ENCODE results near the gene A3GALT2. TPM values are rescaled to one million over a fixed set of nuclear protein-coding genes. Genes with fewer than 3 reads are reported as not detected.

Gene A3GALT2
- total RNA-seq, 1 donor from 2014 or later: not detected

DNA sequence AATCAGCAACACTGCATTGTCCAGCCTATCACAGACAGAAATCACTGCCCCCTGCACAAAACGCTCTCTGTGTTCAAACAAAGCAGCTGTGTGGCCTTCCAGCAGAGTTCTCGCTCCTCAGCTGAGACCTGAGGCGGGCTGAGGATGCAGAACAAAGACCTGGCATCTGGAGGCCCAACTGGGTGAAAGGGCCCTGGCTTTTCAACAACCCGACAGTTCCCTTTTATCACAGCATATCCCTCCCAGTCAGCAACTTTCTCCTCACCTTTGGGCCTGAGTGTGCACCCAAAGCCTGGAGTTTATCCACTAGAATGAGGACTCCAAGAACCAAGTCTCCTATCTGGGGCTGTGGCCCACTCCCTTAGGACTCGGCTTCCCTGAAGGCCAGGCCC, 42.6 kb upstream of the A3GALT2 start:
- Histone ChIP-seq H3K27me3 (ENCODE audit: control insufficient read depth in 3 of 3, insufficient read depth in 3 of 3, low read length in 3 of 3) (no peaks in the 10 kb centered on the region), H3K27ac (ENCODE audit: low read depth, low read length) (peak overlapping the region; percentile 92), H3K9me3 (ENCODE audit: control insufficient read depth in 3 of 3, low read length in 3 of 3) (no peaks in the 10 kb centered on the region), H3K9ac (ENCODE audit: low read depth in 1 of 3, low read length in 3 of 3) (peak overlapping the region in 1 of 3 donors; percentile 72), H3K4me1 (ENCODE audit: control insufficient read depth in 3 of 3, insufficient read depth in 3 of 3, low read length in 3 of 3) (peaks cover 46 to 64% (median 53%) of the 10 kb centered on the region in 3 donors), H3K4me3 (ENCODE audit: low read length in 3 of 3) (no peak overlapping the region), H3K36me3 (ENCODE audit: control insufficient read depth in 3 of 3, insufficient read depth in 3 of 3, low read length in 3 of 3) (no peaks in the 10 kb centered on the region)

DNA sequence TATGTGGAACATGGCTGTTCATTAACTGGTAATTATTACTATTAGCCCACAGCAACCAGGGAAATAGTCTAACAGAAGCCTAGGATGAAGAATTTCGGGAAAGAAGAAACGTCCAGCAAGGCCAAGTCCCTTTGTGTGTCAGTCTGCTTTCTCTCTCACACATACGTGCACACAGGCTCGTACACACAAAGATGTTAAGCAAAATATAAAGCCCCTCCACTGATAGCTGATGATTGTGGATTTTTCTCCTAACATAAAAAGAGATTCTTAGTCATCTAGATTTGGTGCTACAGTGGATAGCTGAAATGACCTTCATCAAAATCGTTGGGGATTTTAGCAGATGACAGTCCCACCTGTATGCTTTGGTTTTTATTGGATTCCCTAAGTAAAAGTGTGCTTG, 42.1 kb upstream of the A3GALT2 start:
- Histone ChIP-seq H3K4me1 (ENCODE audit: control insufficient read depth in 3 of 3, insufficient read depth in 3 of 3, low read length in 3 of 3) (peaks cover 46 to 64% (median 51%) of the 10 kb centered on the region in 3 donors), H3K9me3 (ENCODE audit: control insufficient read depth in 3 of 3, low read length in 3 of 3) (no peaks in the 10 kb centered on the region), H3K4me3 (ENCODE audit: low read length in 3 of 3) (no peak overlapping the region), H3K36me3 (ENCODE audit: control insufficient read depth in 3 of 3, insufficient read depth in 3 of 3, low read length in 3 of 3) (no peaks in the 10 kb centered on the region), H3K27ac (ENCODE audit: low read depth, low read length) (peak overlapping the region; percentile 92), H3K27me3 (ENCODE audit: control insufficient read depth in 3 of 3, insufficient read depth in 3 of 3, low read length in 3 of 3) (no peaks in the 10 kb centered on the region), H3K9ac (ENCODE audit: low read depth in 1 of 3, low read length in 3 of 3) (peak overlapping the region in 1 of 3 donors; percentile 72)

DNA sequence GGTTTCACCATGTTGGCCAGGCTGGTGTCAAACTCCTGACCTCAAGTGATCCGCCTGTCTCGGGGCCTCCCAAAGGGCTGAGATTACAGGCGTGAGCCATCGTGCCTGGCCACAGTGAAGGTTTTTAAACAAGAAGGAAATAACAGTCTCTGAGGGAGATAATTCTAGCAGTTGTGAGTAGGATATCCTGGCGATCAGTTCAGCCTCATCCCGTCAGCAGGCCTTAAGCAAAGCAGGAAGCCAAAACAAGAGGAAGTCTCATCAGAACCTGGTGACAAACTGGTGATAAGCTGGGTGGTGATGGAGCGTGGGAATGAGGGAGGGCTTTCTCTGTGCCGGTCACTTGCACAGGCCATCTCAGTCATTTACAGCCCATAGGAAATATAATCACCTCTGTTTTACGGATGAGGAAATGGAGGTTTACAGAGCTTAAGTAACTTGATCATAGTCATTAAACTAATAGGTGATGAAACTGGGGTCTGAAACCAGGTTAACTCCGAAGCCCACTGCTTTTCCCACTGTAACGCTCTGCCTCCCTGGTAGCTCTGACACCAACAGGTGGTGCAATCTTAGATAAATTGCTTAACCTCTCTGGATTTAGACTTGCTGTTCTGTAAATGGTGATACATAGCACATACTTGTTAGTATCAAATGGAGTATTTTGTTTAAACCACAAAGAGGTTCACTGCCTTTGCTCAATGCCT, 40.8 kb upstream of the A3GALT2 start:
- Histone ChIP-seq H3K36me3 (ENCODE audit: control insufficient read depth in 3 of 3, insufficient read depth in 3 of 3, low read length in 3 of 3) (peaks cover 0 to 3% (median 0%) of the 10 kb centered on the region in 3 donors), H3K4me1 (ENCODE audit: control insufficient read depth in 3 of 3, insufficient read depth in 3 of 3, low read length in 3 of 3) (peaks cover 37 to 51% (median 38%) of the 10 kb centered on the region in 3 donors), H3K27ac (ENCODE audit: low read depth, low read length) (peak overlapping the region; percentile 29), H3K9ac (ENCODE audit: low read depth in 1 of 3, low read length in 3 of 3) (no peak overlapping the region), H3K9me3 (ENCODE audit: control insufficient read depth in 3 of 3, low read length in 3 of 3) (no peaks in the 10 kb centered on the region), H3K4me3 (ENCODE audit: low read length in 3 of 3) (no peak overlapping the region), H3K27me3 (ENCODE audit: control insufficient read depth in 3 of 3, insufficient read depth in 3 of 3, low read length in 3 of 3) (no peaks in the 10 kb centered on the region)

DNA sequence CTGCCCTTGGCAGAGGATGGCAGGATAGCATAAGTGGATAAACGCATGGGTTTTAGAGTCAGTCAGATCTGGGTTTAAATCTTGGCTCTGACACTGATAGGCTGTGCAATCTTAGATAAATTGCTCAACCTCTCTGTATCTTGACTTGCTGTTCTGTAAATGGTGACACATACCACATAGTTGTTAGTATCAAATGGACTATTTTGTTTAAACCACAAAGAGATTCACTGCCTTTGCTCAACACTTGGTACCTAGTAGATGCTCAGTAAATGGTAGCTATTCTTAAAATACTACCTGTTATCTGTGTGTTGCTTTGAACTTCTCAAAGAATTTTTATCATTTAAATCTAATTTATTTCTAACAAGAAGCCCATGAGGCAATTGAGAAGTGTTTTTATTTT, 39.5 kb upstream of the A3GALT2 start:
- H3K9ac ChIP-seq (ENCODE audit: low read depth in 1 of 3, low read length in 3 of 3): no peak overlapping the region
- H3K27me3 ChIP-seq (ENCODE audit: control insufficient read depth in 3 of 3, insufficient read depth in 3 of 3, low read length in 3 of 3): no peaks in the 10 kb centered on the region
- H3K4me1 ChIP-seq (ENCODE audit: control insufficient read depth in 3 of 3, insufficient read depth in 3 of 3, low read length in 3 of 3): peaks cover 24 to 39% (median 25%) of the 10 kb centered on the region in 3 donors
- H3K9me3 ChIP-seq (ENCODE audit: control insufficient read depth in 3 of 3, low read length in 3 of 3): no peaks in the 10 kb centered on the region
- H3K4me3 ChIP-seq (ENCODE audit: low read length in 3 of 3): no peak overlapping the region
- no peak overlapping the region for H3K27ac ChIP-seq (ENCODE audit: low read depth, low read length)
- H3K36me3 ChIP-seq (ENCODE audit: control insufficient read depth in 3 of 3, insufficient read depth in 3 of 3, low read length in 3 of 3): peaks cover 0 to 3% (median 0%) of the 10 kb centered on the region in 3 donors

DNA sequence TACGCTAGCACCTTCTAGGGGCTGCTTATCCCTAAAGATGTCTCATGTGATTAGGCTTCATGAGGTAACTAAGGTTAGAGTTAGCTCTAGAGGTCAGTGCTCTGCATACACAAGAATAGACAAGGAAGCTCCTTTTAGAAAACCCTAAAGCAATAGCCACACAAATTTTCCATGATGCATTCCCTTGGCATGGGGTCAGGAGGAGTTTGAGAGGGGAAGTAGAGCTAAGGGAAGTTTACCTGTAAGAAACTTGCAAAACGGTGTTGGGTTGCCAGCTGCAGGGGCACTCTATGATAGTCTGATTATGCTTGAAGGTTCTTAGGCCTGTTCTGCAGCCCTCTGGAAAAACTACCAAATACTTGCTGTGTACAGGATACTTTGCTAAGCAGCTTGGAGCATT, 39.0 kb upstream of the A3GALT2 start:
- peaks cover 0 to 3% (median under 1%) of the 10 kb centered on the region in 3 donors for H3K36me3 ChIP-seq (ENCODE audit: control insufficient read depth in 3 of 3, insufficient read depth in 3 of 3, low read length in 3 of 3)
- H3K9ac ChIP-seq (ENCODE audit: low read depth in 1 of 3, low read length in 3 of 3): no peak overlapping the region
- H3K9me3 ChIP-seq (ENCODE audit: control insufficient read depth in 3 of 3, low read length in 3 of 3): no peaks in the 10 kb centered on the region
- H3K4me1 ChIP-seq (ENCODE audit: control insufficient read depth in 3 of 3, insufficient read depth in 3 of 3, low read length in 3 of 3): peaks cover 19 to 34% (median 20%) of the 10 kb centered on the region in 3 donors
- H3K27ac ChIP-seq (ENCODE audit: low read depth, low read length): no peak overlapping the region
- H3K4me3 ChIP-seq (ENCODE audit: low read length in 3 of 3): no peak overlapping the region
- no peaks in the 10 kb centered on the region for H3K27me3 ChIP-seq (ENCODE audit: control insufficient read depth in 3 of 3, insufficient read depth in 3 of 3, low read length in 3 of 3)

DNA sequence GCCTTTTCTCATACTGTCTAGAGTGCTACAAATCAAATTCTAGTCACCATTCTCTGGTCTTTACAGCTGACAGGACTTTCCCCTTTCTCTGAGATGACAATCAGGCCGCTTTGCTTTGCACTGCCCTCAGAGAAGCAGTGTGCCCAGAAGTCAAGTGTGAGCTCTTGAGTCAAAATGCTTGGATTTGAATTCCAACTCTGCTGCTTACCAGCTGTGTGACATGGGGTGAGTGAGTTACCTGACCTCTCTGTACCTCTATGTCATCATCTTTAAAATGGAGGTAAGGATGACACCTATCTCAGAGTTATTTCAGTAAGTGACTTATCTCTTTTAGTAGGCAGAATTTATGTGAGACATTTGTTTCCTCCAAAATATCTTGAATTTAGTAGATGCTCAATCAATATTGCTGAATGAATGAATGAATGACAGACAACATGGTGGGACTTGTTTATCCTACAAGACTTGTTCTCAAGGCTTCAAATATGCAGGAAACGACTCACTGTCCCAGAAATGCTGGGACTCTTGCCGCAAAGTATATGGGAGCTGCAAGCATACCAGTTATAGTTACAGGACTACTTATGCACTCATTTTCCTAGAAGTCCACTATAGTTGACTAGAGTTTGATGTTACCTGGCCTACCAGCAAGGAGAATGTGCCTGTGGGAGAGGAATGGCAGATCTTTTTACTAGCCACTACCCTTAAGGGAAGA, 38.1 kb upstream of the A3GALT2 start:
- Histone ChIP-seq H3K27ac (ENCODE audit: low read depth, low read length) (no peak overlapping the region), H3K9me3 (ENCODE audit: control insufficient read depth in 3 of 3, low read length in 3 of 3) (no peaks in the 10 kb centered on the region), H3K27me3 (ENCODE audit: control insufficient read depth in 3 of 3, insufficient read depth in 3 of 3, low read length in 3 of 3) (no peaks in the 10 kb centered on the region), H3K4me3 (ENCODE audit: low read length in 3 of 3) (no peak overlapping the region), H3K4me1 (ENCODE audit: control insufficient read depth in 3 of 3, insufficient read depth in 3 of 3, low read length in 3 of 3) (peaks cover 9 to 25% (median 11%) of the 10 kb centered on the region in 3 donors), H3K36me3 (ENCODE audit: control insufficient read depth in 3 of 3, insufficient read depth in 3 of 3, low read length in 3 of 3) (peaks cover 5 to 13% (median 10%) of the 10 kb centered on the region in 3 donors), H3K9ac (ENCODE audit: low read depth in 1 of 3, low read length in 3 of 3) (no peak overlapping the region)

DNA sequence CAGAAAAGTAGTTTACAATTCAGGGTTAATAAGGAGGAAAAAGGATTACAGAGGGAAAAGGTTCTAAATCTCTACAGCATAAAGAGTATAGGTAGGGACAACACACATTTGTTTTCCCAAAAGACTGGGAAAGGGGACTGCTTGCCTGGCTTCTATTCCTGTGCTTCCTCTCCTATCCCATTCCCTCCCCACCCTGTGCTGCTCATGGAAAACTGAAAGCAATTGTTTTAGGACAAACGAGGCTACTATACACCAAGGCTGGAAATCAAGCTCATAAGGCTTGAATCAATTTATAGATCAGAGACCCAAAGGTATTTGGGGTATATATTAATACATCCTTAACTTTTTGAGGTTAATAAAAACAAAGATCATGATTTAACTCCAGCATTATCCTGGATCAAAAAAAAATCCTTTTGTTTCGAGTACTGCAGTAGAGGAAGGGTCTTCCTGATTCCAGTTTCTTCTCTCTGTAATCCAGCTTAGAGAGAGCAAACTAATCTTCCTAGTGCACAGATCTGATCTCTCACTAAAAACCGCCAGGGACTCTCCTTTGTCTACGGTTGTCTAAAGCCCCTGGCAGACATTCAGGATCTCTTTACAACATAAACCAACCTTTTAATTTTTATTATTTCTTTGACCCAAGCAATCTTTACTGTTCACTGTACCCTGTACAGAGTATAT, 37.4 kb upstream of the A3GALT2 start:
- H3K4me1 ChIP-seq (ENCODE audit: control insufficient read depth in 3 of 3, insufficient read depth in 3 of 3, low read length in 3 of 3): peaks cover 4 to 18% (median 5%) of the 10 kb centered on the region in 3 donors
- H3K4me3 ChIP-seq (ENCODE audit: low read length in 3 of 3): no peak overlapping the region
- no peaks in the 10 kb centered on the region for H3K9me3 ChIP-seq (ENCODE audit: control insufficient read depth in 3 of 3, low read length in 3 of 3)
- H3K27me3 ChIP-seq (ENCODE audit: control insufficient read depth in 3 of 3, insufficient read depth in 3 of 3, low read length in 3 of 3): no peaks in the 10 kb centered on the region
- H3K36me3 ChIP-seq (ENCODE audit: control insufficient read depth in 3 of 3, insufficient read depth in 3 of 3, low read length in 3 of 3): peaks cover 6 to 18% (median 10%) of the 10 kb centered on the region in 3 donors
- no peak overlapping the region for H3K9ac ChIP-seq (ENCODE audit: low read depth in 1 of 3, low read length in 3 of 3)
- H3K27ac ChIP-seq (ENCODE audit: low read depth, low read length): no peak overlapping the region

DNA sequence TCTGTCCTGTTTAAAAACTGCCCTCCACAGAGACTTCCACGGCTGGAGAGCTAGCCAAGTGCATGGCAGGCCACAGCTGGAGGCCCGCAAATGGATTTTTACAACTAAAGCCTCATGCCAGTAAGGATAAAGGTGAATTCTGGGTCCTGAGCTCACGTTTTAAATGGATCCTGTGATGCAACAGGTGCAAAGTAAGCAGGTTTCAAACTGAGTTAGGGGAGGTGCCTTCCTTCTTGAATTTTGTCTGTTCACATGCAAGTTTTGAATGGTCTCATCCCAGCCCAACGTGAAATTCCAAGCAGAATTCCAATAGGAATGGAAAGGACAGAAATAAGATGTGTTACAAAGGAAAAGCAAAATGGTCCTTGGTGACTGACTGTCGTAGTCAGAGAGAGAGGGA, 36.2 kb upstream of the A3GALT2 start:
- H3K36me3 ChIP-seq (ENCODE audit: control insufficient read depth in 3 of 3, insufficient read depth in 3 of 3, low read length in 3 of 3): peaks cover 6 to 20% (median 10%) of the 10 kb centered on the region in 3 donors
- H3K27ac ChIP-seq (ENCODE audit: low read depth, low read length): no peak overlapping the region
- H3K4me3 ChIP-seq (ENCODE audit: low read length in 3 of 3): no peak overlapping the region
- H3K27me3 ChIP-seq (ENCODE audit: control insufficient read depth in 3 of 3, insufficient read depth in 3 of 3, low read length in 3 of 3): no peaks in the 10 kb centered on the region
- no peak overlapping the region for H3K9ac ChIP-seq (ENCODE audit: low read depth in 1 of 3, low read length in 3 of 3)
- H3K9me3 ChIP-seq (ENCODE audit: control insufficient read depth in 3 of 3, low read length in 3 of 3): no peaks in the 10 kb centered on the region
- H3K4me1 ChIP-seq (ENCODE audit: control insufficient read depth in 3 of 3, insufficient read depth in 3 of 3, low read length in 3 of 3): peaks cover 0 to 9% (median 0%) of the 10 kb centered on the region in 3 donors

DNA sequence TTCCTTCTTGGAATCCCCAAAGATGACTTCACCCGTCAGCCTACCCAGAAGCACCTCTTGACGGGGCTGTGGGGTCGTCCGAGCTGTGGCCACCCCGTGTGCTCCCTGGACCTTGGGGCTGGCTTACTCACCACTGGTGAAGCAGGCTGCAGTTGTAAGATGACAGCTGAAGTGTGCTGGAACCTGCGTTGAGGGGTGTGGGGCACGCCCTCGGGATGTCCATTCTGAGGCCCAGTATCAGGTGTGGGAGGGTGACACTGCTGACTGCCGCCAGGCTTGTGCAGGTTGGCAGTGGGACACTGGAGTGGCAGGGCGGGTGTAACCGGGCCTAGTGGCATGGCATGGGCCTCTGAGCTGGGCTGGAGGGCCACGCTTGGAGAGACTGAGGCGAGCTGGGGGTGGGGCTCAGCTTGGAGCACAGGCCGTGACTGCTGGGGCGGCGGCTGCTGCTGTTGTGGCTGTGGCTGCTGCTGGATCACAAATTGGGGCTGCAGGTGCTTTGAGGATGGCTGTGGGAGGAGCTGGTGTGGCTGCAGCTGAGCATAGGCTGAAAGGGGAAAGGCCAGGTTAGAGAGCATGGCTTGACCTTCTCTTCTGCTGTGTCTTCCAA, 33.9 kb upstream of the A3GALT2 start:
- H3K9ac ChIP-seq (ENCODE audit: low read depth in 1 of 3, low read length in 3 of 3): no peak overlapping the region
- H3K27ac ChIP-seq (ENCODE audit: low read depth, low read length): no peak overlapping the region
- peaks cover 5 to 11% (median 6%) of the 10 kb centered on the region in 3 donors for H3K4me1 ChIP-seq (ENCODE audit: control insufficient read depth in 3 of 3, insufficient read depth in 3 of 3, low read length in 3 of 3)
- no peaks in the 10 kb centered on the region for H3K9me3 ChIP-seq (ENCODE audit: control insufficient read depth in 3 of 3, low read length in 3 of 3)
- H3K36me3 ChIP-seq (ENCODE audit: control insufficient read depth in 3 of 3, insufficient read depth in 3 of 3, low read length in 3 of 3): peaks cover 6 to 20% (median 10%) of the 10 kb centered on the region in 3 donors
- no peaks in the 10 kb centered on the region for H3K27me3 ChIP-seq (ENCODE audit: control insufficient read depth in 3 of 3, insufficient read depth in 3 of 3, low read length in 3 of 3)
- H3K4me3 ChIP-seq (ENCODE audit: low read length in 3 of 3): no peak overlapping the region
